DMS79 (cell line): ENCODE data around the gene FAM13B.
A peak's percentile ranks its signal among the peaks of the same experiment; 100 is the strongest.
"Not testable (repeated sequence)": the region's sequence is repeated elsewhere in the genome, so short reads cannot be mapped to it uniquely, and the experiment has no call there.

Source experiments
- DNase-seq: peaks from one replicate; lab custom pipeline; 2025; lab: John Stamatoyannopoulos, UW

The FAM13B gene

GRCh38 chr5:137960819-137961218, 72.1 kb downstream of the FAM13B start:
- DNase-seq: no peak

- DNase-seq: no peak
Observed at GRCh38 chr5:137960141-137960540, 72.7 kb downstream of the FAM13B start.

- DNase-seq: no peak
Observed at GRCh38 chr5:137959488-137959887, 73.4 kb downstream of the FAM13B start.

- no peak for DNase-seq
Observed at GRCh38 chr5:137957948-137958347, 74.9 kb downstream of the FAM13B start.

- no peak for DNase-seq
Observed at GRCh38 chr5:137954131-137954879, 78.6 kb downstream of the FAM13B start.

GRCh38 chr5:137945825-137946224, 87.1 kb downstream of the FAM13B start:
- DNase-seq: no peak

- DNase-seq: not testable (repeated sequence)
Observed at GRCh38 chr5:137944280-137944679, 88.6 kb downstream of the FAM13B start.

- DNase-seq: no peak
Observed at GRCh38 chr5:137939331-137939730, 93.5 kb downstream of the FAM13B start.

- no peak for DNase-seq
Observed at GRCh38 chr5:137938751-137939143, 94.1 kb downstream of the FAM13B start.

GRCh38 chr5:137937994-137938750, 94.7 kb downstream of the FAM13B start:
- DNase-seq: no peak

- DNase-seq: no peak
Observed at GRCh38 chr5:137935694-137936093, 97.2 kb downstream of the FAM13B start.

GRCh38 chr5:137935190-137935589, 97.7 kb downstream of the FAM13B start:
- DNase-seq: no peak

GRCh38 chr5:137933491-137933911, 99.4 kb downstream of the FAM13B start:
- peak; percentile 0 for DNase-seq

- DNase-seq: no peak
Observed at GRCh38 chr5:137932800-137933199, 100.1 kb downstream of the FAM13B start.

- DNase-seq: no peak
Observed at GRCh38 chr5:137923856-137924255, 109.0 kb downstream of the FAM13B start.

- DNase-seq: no peak
Observed at GRCh38 chr5:137921931-137922330, 110.9 kb downstream of the FAM13B start.

GRCh38 chr5:137916923-137917322, 116.0 kb downstream of the FAM13B start:
- DNase-seq: no peak

- DNase-seq: no peak
Observed at GRCh38 chr5:137914758-137915157, 118.1 kb downstream of the FAM13B start.

GRCh38 chr5:137902408-137903133, 130.3 kb downstream of the FAM13B start:
- no peak for DNase-seq

- no peak for DNase-seq
Observed at GRCh38 chr5:137901011-137901817, 131.7 kb downstream of the FAM13B start.

- DNase-seq: no peak
Observed at GRCh38 chr5:137899493-137899892, 133.4 kb downstream of the FAM13B start.

- no peak for DNase-seq
Observed at GRCh38 chr5:137896560-137896959, 136.3 kb downstream of the FAM13B start.
